H1 (cell line): Measurements from ENCODE around the gene OPN5. TPM values are rescaled to one million over a fixed set of nuclear protein-coding genes. Genes with fewer than 3 reads are reported as not detected.

Experiments used
- CBX8 ChIP-seq: fragments of 300-800, 300-1000 bp; sonication (generic); IDR thresholded peaks from 2 replicates; pipeline ENCODE4 v1.7.1; 2016; ENCODE audit warnings: low read depth, low read length, borderline replicate concordance
- JUND ChIP-seq: IDR thresholded peaks from 2 replicates; pipeline ENCODE4 v1.6.1; 2011; ENCODE audit warnings: mild to moderate bottlenecking, improper control_type of control experiment, low read length
- SUZ12 ChIP-seq: fragments of 200-600 bp; sonication (generic); IDR thresholded peaks from 2 replicates; pipeline ENCODE4 v1.6.1; 2012; ENCODE audit warnings: mild to moderate bottlenecking, inconsistent platforms, low read length, moderate library complexity, mixed read lengths
- YY1 ChIP-seq: IDR thresholded peaks from 2 replicates; pipeline ENCODE4 v1.6.1; 2011; ENCODE audit warnings: low read depth, mild to moderate bottlenecking, low read length
- polyA plus RNA-seq, 7 experiments: library from polyadenylated mRNA; depleted of rRNA in 3 of 7; stranded (reverse) in 5 of 7; unstranded in 2 of 7; fragments of >200 nt in 5 of 7; fragments of 200-250 nt in 2 of 7; gene quantifications; 1 replicate in 5 of 7; 2 replicates in 1 of 7; 4 replicates in 1 of 7; pipeline versions ENCODE4 v1.2.1 to v1.2.3, GENCODE V29; 2011 to 2013; ENCODE audit warnings: missing spikeins in 2 of 7, mixed read lengths in 2 of 7
- total RNA-seq: library from RNA; stranded (reverse); fragmentation: NEBNext Ultra II Directional; extraction: Animal tissue kit (Norgen Biotek cat#: 25700); gene quantifications from 2 replicates; pipeline ENCODE4 v1.2.1, GENCODE V29; 2021
- TF ChIP-seq, protein P1 (sequence below): fragments of 300-600 bp; sonication (generic); IDR thresholded peaks from 2 replicates; pipeline ENCODE4 v1.7.1; 2012; ENCODE audit warnings: low read length, moderate library complexity, mild to moderate bottlenecking, inconsistent platforms; ENCODE audit not compliant: insufficient replicate concordance
- TF ChIP-seq, protein P2 (sequence below): IDR thresholded peaks from 2 replicates; pipeline ENCODE4 v1.6.1; 2012; ENCODE audit warnings: low read length, inconsistent platforms
- TF ChIP-seq, protein P3 (sequence below): IDR thresholded peaks from 2 replicates; pipeline ENCODE4 v1.6.1; 2012; ENCODE audit warnings: inconsistent platforms

Gene OPN5
- total and polyA plus RNA-seq, 2 of the 8 experiments (the other 6 are each of a cell fraction or from before 2014, with no cell fraction given) = not detected

DNA sequence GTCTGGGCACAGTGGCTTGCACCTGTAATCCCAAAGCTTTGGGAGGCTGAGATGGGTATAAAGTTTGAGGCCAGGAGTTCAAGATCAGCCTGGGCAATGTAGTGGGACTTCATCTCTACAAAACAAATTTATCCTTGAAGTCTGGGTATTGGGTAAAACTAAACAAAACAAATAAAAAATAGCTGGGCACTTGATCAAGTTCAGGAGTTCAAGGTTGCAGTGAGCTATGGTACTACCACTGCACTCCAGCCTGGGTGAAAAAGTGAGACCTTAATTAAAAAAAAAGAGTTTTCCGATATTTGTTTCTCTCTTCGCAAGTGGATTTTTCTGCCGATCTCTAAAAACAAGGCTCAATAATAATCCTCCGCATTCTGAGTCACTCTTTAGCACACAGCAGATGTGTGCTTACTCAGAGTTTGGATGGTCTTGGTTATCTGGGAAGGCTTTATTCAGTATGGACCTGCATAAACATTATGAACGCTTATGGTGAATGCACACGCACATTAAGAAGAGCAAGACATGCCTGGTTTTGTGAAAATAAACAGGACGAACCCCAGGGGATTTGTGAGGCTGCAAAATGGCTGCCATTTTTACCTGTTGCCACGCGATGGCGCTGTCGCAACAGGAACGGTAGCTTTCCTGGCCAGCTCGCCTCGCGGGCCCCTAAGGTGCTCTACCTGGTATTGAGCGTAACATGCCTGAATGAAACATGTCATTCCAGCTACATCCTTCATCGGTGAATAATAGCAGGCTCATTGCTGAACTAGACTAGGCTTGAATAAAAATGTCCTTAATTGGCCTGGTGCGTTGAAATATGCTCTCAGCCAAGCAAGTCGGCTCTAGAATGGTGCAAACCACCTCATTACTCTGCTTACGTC, 6.0 kb downstream of the OPN5 start (continued):
- TF ChIP-seq, protein P1, sequence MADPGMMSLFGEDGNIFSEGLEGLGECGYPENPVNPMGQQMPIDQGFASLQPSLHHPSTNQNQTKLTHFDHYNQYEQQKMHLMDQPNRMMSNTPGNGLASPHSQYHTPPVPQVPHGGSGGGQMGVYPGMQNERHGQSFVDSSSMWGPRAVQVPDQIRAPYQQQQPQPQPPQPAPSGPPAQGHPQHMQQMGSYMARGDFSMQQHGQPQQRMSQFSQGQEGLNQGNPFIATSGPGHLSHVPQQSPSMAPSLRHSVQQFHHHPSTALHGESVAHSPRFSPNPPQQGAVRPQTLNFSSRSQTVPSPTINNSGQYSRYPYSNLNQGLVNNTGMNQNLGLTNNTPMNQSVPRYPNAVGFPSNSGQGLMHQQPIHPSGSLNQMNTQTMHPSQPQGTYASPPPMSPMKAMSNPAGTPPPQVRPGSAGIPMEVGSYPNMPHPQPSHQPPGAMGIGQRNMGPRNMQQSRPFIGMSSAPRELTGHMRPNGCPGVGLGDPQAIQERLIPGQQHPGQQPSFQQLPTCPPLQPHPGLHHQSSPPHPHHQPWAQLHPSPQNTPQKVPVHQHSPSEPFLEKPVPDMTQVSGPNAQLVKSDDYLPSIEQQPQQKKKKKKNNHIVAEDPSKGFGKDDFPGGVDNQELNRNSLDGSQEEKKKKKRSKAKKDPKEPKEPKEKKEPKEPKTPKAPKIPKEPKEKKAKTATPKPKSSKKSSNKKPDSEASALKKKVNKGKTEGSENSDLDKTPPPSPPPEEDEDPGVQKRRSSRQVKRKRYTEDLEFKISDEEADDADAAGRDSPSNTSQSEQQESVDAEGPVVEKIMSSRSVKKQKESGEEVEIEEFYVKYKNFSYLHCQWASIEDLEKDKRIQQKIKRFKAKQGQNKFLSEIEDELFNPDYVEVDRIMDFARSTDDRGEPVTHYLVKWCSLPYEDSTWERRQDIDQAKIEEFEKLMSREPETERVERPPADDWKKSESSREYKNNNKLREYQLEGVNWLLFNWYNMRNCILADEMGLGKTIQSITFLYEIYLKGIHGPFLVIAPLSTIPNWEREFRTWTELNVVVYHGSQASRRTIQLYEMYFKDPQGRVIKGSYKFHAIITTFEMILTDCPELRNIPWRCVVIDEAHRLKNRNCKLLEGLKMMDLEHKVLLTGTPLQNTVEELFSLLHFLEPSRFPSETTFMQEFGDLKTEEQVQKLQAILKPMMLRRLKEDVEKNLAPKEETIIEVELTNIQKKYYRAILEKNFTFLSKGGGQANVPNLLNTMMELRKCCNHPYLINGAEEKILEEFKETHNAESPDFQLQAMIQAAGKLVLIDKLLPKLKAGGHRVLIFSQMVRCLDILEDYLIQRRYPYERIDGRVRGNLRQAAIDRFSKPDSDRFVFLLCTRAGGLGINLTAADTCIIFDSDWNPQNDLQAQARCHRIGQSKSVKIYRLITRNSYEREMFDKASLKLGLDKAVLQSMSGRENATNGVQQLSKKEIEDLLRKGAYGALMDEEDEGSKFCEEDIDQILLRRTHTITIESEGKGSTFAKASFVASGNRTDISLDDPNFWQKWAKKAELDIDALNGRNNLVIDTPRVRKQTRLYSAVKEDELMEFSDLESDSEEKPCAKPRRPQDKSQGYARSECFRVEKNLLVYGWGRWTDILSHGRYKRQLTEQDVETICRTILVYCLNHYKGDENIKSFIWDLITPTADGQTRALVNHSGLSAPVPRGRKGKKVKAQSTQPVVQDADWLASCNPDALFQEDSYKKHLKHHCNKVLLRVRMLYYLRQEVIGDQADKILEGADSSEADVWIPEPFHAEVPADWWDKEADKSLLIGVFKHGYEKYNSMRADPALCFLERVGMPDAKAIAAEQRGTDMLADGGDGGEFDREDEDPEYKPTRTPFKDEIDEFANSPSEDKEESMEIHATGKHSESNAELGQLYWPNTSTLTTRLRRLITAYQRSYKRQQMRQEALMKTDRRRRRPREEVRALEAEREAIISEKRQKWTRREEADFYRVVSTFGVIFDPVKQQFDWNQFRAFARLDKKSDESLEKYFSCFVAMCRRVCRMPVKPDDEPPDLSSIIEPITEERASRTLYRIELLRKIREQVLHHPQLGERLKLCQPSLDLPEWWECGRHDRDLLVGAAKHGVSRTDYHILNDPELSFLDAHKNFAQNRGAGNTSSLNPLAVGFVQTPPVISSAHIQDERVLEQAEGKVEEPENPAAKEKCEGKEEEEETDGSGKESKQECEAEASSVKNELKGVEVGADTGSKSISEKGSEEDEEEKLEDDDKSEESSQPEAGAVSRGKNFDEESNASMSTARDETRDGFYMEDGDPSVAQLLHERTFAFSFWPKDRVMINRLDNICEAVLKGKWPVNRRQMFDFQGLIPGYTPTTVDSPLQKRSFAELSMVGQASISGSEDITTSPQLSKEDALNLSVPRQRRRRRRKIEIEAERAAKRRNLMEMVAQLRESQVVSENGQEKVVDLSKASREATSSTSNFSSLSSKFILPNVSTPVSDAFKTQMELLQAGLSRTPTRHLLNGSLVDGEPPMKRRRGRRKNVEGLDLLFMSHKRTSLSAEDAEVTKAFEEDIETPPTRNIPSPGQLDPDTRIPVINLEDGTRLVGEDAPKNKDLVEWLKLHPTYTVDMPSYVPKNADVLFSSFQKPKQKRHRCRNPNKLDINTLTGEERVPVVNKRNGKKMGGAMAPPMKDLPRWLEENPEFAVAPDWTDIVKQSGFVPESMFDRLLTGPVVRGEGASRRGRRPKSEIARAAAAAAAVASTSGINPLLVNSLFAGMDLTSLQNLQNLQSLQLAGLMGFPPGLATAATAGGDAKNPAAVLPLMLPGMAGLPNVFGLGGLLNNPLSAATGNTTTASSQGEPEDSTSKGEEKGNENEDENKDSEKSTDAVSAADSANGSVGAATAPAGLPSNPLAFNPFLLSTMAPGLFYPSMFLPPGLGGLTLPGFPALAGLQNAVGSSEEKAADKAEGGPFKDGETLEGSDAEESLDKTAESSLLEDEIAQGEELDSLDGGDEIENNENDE = no peak
- TF ChIP-seq, protein P2, sequence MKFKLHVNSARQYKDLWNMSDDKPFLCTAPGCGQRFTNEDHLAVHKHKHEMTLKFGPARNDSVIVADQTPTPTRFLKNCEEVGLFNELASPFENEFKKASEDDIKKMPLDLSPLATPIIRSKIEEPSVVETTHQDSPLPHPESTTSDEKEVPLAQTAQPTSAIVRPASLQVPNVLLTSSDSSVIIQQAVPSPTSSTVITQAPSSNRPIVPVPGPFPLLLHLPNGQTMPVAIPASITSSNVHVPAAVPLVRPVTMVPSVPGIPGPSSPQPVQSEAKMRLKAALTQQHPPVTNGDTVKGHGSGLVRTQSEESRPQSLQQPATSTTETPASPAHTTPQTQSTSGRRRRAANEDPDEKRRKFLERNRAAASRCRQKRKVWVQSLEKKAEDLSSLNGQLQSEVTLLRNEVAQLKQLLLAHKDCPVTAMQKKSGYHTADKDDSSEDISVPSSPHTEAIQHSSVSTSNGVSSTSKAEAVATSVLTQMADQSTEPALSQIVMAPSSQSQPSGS = no peak; the same call in 1 of the 2 replicates
- TF ChIP-seq CBX8 (no peak), JUND (0 out of 2 replicates have a peak, but pooled peaks have one; percentile 46), YY1 (peak; percentile 92), SUZ12 (no peak)
- TF ChIP-seq, protein P3, sequence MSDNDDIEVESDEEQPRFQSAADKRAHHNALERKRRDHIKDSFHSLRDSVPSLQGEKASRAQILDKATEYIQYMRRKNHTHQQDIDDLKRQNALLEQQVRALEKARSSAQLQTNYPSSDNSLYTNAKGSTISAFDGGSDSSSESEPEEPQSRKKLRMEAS = no peak
